CD4-positive, alpha-beta T cell (primary cell): ENCODE measurements around the gene PRLH. TPM values are rescaled to one million over a fixed set of nuclear protein-coding genes. Genes with fewer than 3 reads are reported as not detected.

ENCODE experiments used
- ATAC-seq: fragments of 200-7000 bp; cut with Tn5 transposase; one replicate; pipeline ENCODE4 v1.10.0; 2022; ENCODE audit warnings: mild to moderate bottlenecking; ENCODE audit not compliant: poor library complexity
- CTCF ChIA-PET: fragments of 350-600 bp; sonication (Branson Sonifier 250); formaldehyde crosslinking; loops from one replicate; lab custom pipeline; 2021; ENCODE audit warnings: antibody characterized with exemption, inconsistent platforms; lab: Charles Lee
- POLR2A ChIA-PET: fragments of 350-600 bp; sonication (Branson Sonifier 250); formaldehyde crosslinking; loops from one replicate; lab custom pipeline; 2021; ENCODE audit warnings: antibody characterized with exemption, inconsistent platforms; lab: Charles Lee
- DNase-seq, 14 experiments: peaks; one replicate each; pipeline ENCODE4 v3.0.0-alpha.2; 2013 to 2020; ENCODE audit warnings: mixed read lengths in 2 of 14
- H3K27ac ChIP-seq, 2 donors: one replicate each; pipeline versions ENCODE4 v1.5.1 to v1.7.0; 2013; ENCODE audit warnings: low read length in 2 of 2, low read depth in 1 of 2, mild to moderate bottlenecking in 1 of 2
- H3K27me3 ChIP-seq, 2 experiments: 1 replicate in 1 of 2; 2 replicates in 1 of 2; pipeline versions ENCODE4 v1.6.1 to v1.7.0; 2013; ENCODE audit warnings: low read length in 2 of 2, control low read depth in 1 of 2, mild to moderate bottlenecking in 1 of 2, moderate library complexity in 1 of 2; ENCODE audit not compliant: insufficient read depth in 2 of 2, control insufficient read depth in 1 of 2
- H3K36me3 ChIP-seq: one replicate; pipeline ENCODE4 v1.6.1; 2013; ENCODE audit warnings: low read length, control low read depth; ENCODE audit not compliant: insufficient read depth
- H3K4me1 ChIP-seq: one replicate; pipeline ENCODE4 v1.6.1; 2013; ENCODE audit warnings: low read length, control low read depth; ENCODE audit not compliant: insufficient read depth
- H3K4me3 ChIP-seq: one replicate; pipeline ENCODE4 v1.5.1; 2013; ENCODE audit warnings: mild to moderate bottlenecking, low read length, moderate library complexity
- H3K9me3 ChIP-seq, 2 experiments: 1 replicate in 1 of 2; 2 replicates in 1 of 2; pipeline versions ENCODE4 v1.6.1 to v1.7.0; 2013; ENCODE audit warnings: low read length in 2 of 2, mild to moderate bottlenecking in 2 of 2, control low read depth in 1 of 2, moderate library complexity in 1 of 2; ENCODE audit not compliant: control insufficient read depth in 1 of 2, insufficient read depth in 1 of 2
- H3K27ac Mint-ChIP-seq: one replicate; pipeline ENCODE4 v1.8.0; 2020; ENCODE audit warnings: mixed read lengths
- H3K27me3 Mint-ChIP-seq: one replicate; pipeline ENCODE4 v1.8.0; 2021; ENCODE audit warnings: mixed read lengths
- H3K36me3 Mint-ChIP-seq: one replicate; pipeline ENCODE4 v1.8.0; 2021; ENCODE audit warnings: low read depth, mixed read lengths
- H3K4me1 Mint-ChIP-seq: one replicate; pipeline ENCODE4 v1.8.0; 2021; ENCODE audit warnings: low read depth, mixed read lengths
- H3K4me3 Mint-ChIP-seq: one replicate; pipeline ENCODE4 v1.8.0; 2020; ENCODE audit warnings: mild to moderate bottlenecking, mixed read lengths
- H3K9me3 Mint-ChIP-seq: one replicate; pipeline ENCODE4 v1.8.0; 2020; ENCODE audit warnings: mixed read lengths
- intact Hi-C, 2 experiments: fragments of 100-400 bp; cut with DNase I in 1 of 2; cut with micrococcal nuclease in 1 of 2; formaldehyde crosslinking; loops; one replicate each; pipeline versions ENCODE4 v1.15.1 to v1.9.0; 2023 to 2025; cut with DNase I, micrococcal nuclease
- total RNA-seq, 174 experiments: library from RNA in 2 of 174; stranded (reverse) in 2 of 174; gene quantifications; one replicate each; pipeline ENCODE4 v1.2.3 and lab custom pipeline; 2021 to 2026
- TF ChIP-seq, protein P1 (sequence below): fragments of 200-600 bp; IDR thresholded peaks from one replicate; pipeline ENCODE4 v1.8.0; 2022; ENCODE audit warnings: antibody characterized with exemption, mild to moderate bottlenecking

Gene PRLH
- total RNA-seq, 2 experiments from 2014 or later = not detected

DNA sequence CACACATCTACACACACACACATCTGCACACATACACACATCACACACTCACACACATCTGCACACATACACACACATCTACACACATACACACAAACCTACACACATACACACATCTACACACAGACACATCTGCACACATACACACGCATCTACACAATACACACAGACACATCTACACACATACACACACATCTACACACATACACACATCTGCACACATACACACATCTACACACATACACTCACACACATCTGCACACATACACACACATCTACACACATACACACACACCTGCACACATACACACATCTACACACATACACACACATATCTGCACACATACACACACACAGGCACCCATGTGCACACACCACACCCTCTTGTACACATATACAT, 400 bp upstream of the PRLH start:
- Histone ChIP-seq H3K4me1 (no peaks in the 10 kb centered on the region), H3K27me3 (peaks cover 0 to 7% of the 10 kb centered on the region in 2 experiments), H3K36me3 (no peaks in the 10 kb centered on the region), H3K4me3 (no peak overlapping the region), H3K27ac (no peak overlapping the region), H3K9me3 (peaks cover 0 to 16% of the 10 kb centered on the region in 2 experiments)
- H3K4me3 Mint-ChIP-seq = no peak overlapping the region
- ChIA-PET POLR2A (no interaction called here), CTCF (no interaction called here)
- TF ChIP-seq, protein P1, sequence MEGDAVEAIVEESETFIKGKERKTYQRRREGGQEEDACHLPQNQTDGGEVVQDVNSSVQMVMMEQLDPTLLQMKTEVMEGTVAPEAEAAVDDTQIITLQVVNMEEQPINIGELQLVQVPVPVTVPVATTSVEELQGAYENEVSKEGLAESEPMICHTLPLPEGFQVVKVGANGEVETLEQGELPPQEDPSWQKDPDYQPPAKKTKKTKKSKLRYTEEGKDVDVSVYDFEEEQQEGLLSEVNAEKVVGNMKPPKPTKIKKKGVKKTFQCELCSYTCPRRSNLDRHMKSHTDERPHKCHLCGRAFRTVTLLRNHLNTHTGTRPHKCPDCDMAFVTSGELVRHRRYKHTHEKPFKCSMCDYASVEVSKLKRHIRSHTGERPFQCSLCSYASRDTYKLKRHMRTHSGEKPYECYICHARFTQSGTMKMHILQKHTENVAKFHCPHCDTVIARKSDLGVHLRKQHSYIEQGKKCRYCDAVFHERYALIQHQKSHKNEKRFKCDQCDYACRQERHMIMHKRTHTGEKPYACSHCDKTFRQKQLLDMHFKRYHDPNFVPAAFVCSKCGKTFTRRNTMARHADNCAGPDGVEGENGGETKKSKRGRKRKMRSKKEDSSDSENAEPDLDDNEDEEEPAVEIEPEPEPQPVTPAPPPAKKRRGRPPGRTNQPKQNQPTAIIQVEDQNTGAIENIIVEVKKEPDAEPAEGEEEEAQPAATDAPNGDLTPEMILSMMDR = no peak
- no peak for ATAC-seq
- H3K4me1 Mint-ChIP-seq = no peaks in the 10 kb centered on the region
- intact Hi-C loops = no loop called here
- no peak for DNase-seq
- no peak overlapping the region for H3K27ac Mint-ChIP-seq
- peaks cover 11% of the 10 kb centered on the region for H3K27me3 Mint-ChIP-seq
- no peaks in the 10 kb centered on the region for H3K36me3 Mint-ChIP-seq
- H3K9me3 Mint-ChIP-seq = no peaks in the 10 kb centered on the region

DNA sequence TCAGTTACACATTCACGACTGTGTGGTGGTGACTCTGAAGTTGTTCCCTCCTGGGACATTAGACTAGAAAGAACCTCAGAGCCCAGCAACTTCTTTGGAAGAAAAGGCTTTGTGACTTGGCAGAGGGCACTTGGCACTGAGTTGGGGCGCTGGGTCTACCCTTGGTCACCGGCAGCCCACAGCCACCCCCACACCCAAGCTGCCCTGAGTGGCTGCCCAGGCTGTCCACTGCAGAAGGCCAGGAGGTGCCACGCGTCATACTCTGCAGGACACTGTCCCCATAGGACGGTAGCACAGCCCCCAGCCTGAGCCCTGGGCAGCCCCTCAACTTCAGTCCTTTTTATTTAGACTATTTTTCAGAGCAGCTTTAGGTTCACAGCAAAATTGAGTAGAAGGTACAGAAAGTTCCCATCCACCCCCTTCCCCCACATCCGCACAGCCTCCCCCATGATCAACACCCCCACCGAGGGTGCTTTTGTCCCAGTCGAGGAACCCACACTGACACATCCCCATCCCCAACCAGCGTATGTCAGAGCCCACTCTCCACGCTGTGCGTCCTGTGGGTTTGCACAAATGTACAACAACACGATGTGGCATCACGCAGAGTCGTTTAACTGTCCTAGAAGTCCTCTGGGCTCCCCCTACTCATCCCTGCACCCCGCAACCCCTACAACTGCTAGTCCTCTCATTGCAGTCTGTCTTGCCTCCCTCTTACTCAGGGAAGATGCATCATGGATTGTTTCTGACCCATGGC, 1.1 kb downstream of the PRLH start:
- H3K27ac Mint-ChIP-seq = no peak overlapping the region
- peaks cover 0 to 7% of the 10 kb centered on the region in 2 experiments for H3K27me3 ChIP-seq
- H3K27me3 Mint-ChIP-seq = peaks cover 11% of the 10 kb centered on the region
- H3K4me3 ChIP-seq = no peak overlapping the region
- CTCF ChIA-PET = no interaction called here
- peaks cover 6% of the 10 kb centered on the region for H3K4me1 ChIP-seq
- peaks cover 5% of the 10 kb centered on the region for H3K4me1 Mint-ChIP-seq
- H3K36me3 ChIP-seq = no peaks in the 10 kb centered on the region
- ATAC-seq = no peak
- H3K4me3 Mint-ChIP-seq = no peak overlapping the region
- DNase-seq = no peak
- peaks cover 0 to 16% of the 10 kb centered on the region in 2 experiments for H3K9me3 ChIP-seq
- intact Hi-C loops = no loop called here
- POLR2A ChIA-PET = no interaction called here
- no peaks in the 10 kb centered on the region for H3K36me3 Mint-ChIP-seq
- H3K27ac ChIP-seq = no peak overlapping the region
- TF ChIP-seq, protein P1 = no peak
- H3K9me3 Mint-ChIP-seq = no peaks in the 10 kb centered on the region

DNA sequence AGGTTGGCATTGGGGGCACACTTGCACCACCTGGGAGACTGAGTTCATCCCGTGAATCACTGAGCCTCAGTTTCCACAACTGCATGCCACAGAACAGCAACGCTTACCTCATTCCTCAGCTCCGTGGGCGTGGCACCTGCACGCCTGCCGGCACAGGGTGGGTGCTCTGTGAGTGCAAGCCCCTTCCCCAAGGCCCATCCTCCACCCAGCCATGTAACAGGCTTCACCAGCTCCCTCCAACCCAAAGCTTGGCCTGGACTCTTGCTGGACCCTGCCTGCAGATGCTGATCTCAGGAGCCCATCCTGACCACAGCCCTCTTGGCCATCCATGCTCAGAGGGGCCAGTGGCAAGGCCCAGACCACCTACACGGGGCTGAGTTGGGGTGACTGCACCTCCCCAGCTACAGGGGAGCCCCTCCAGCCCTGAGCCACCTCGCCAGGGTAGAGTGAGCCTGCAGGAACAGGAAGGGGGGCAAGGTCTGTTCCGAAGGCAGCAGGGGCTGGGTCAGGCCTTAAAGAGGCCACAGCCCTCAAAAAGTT, 1.8 kb downstream of the PRLH start:
- Mint-ChIP-seq H3K36me3 (no peaks in the 10 kb centered on the region), H3K27ac (no peak overlapping the region), H3K27me3 (peaks cover 7% of the 10 kb centered on the region), H3K4me3 (no peak overlapping the region), H3K4me1 (peaks cover 5% of the 10 kb centered on the region), H3K9me3 (no peaks in the 10 kb centered on the region)
- ChIA-PET CTCF (no interaction called here), POLR2A (no interaction called here)
- TF ChIP-seq, protein P1 = no peak
- intact Hi-C loops = no loop called here
- ATAC-seq (no peak), DNase-seq (no peak)
- H3K27me3 ChIP-seq = peaks cover 0 to 7% of the 10 kb centered on the region in 2 experiments
- H3K4me3 ChIP-seq = no peak overlapping the region
- no peak overlapping the region for H3K27ac ChIP-seq
- H3K9me3 ChIP-seq = peaks cover 0 to 16% of the 10 kb centered on the region in 2 experiments
- no peaks in the 10 kb centered on the region for H3K36me3 ChIP-seq
- H3K4me1 ChIP-seq = peaks cover 6% of the 10 kb centered on the region
